ENCODE results near the gene MOK.

GRCh38 chr14:102212356-102212755 is 92.6 kb downstream of the MOK start:
- TF ChIP-seq EZH2 (IDR thresholded peaks at IDR 0.05; ENCODE audit: borderline replicate concordance, low read length) (no peak), CTCF (conservative IDR thresholded peaks at IDR 0.05 in 1 of 2, IDR thresholded peaks at IDR 0.05 in 1 of 2; ENCODE audit: extremely low read depth in 1 of 2, insufficient read depth in 1 of 2, low read depth in 1 of 2, low read length in 2 of 2) (no peak)

Measured in mammary epithelial cell (primary cell).